MV-4-11 (cell line): Measurements from ENCODE around the gene CAPN12.

ENCODE experiments used
- DNase-seq: peaks from one replicate; lab custom pipeline; 2025; lab: John Stamatoyannopoulos, UW

CAPN12 gene

DNA sequence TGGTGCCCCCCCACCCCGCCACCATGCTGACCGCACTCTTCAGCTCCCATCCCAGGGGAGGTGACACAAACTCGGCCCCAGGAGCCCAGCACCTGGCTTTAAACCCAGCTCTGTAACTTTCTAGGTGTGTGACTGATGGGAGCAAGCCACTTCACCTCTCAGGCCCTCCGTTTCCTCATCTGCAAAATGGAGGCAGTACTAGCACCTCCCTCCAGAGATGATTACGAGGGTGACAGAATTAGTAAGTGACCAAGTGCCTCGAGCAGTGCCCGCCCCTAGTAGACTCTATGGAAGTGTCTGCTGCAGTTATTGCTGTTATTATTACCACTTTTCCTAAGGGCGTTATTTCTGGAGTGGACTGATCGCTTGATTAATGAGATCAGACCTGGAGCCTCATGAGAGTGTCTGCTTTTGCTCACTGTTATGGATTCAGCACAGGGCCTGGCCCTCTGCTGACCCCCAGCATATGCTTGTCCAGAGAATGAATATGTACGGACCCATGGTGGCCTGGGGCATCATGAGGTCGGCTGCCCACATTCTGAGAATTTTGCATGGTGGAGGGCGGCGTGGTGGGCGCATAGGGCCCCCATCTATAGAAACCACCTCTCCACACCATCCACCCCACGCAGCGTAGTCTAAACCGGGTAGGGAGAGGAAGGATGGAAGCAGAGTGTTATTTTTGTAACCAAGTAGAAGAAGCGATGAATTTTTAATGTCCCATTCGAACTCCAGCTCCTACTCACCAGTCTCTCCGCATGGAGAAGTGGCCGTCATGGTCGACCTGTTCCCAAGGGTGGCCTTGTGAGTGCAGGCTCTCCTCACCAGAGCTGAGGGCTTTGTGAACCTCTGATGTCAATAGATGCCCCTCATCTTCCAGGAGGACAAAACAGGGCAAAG is 48.2 kb downstream of the CAPN12 start:
- DNase-seq, result no peak

DNA sequence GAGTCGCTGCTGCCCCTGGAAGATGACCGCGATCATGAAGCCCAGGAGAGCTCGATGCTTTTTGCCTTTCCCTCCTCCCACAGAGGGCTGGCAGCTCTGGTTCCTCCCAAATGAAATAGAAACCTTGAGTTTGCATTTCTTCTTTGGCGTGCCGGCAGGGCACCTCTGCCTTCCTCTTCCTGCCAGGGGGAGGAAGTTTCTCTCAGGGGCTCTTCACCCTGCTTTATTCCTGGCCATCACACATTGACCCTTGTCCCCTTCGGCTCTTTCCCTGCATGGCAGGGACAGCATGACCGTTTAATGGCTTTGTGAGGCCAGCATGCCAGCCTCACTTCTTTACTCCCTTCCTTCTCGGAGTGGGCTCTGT is 49.0 kb downstream of the CAPN12 start:
- peak; percentile 54 for DNase-seq

DNA sequence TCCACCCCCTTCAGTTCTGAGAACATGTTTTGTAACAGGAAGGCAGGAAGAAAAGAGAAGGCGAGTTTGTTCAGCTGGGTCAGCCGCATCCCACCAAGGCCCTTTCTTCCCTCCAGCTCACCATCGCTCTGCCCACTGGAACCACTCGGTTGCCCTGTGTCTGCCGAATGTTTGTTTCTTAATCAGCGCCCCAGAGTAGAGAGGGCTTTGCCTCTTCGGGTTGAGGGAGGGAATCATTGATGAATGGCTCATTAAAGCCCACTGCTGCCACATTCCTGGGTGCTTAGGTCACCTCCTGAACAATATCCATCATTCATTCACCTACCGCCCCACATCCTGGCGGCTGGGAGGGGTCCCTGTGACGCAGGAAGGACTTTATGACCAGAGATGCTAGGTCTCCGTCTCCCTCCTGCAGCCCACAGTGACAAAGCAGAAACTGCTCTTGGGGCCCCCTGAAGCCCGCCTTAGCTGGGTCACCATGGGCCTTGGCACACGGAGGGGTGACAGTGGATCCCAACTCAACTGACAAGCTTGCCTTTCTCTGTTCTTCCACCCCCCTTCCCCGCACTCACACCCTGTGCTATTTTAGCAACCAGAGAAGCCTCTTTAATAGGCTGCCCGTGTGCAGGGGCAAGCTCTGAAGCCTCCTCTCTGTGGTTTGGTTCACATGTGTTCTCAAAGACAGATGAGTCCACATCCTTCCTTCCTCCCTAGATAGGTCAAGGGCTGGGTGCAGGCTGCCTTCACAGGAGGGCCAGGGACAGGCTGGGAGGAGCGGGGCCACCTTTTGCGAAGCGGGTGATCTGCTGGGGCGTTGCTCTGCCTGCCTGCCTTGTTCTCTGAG is 50.7 kb downstream of the CAPN12 start:
- DNase-seq, result peak; percentile 85

DNA sequence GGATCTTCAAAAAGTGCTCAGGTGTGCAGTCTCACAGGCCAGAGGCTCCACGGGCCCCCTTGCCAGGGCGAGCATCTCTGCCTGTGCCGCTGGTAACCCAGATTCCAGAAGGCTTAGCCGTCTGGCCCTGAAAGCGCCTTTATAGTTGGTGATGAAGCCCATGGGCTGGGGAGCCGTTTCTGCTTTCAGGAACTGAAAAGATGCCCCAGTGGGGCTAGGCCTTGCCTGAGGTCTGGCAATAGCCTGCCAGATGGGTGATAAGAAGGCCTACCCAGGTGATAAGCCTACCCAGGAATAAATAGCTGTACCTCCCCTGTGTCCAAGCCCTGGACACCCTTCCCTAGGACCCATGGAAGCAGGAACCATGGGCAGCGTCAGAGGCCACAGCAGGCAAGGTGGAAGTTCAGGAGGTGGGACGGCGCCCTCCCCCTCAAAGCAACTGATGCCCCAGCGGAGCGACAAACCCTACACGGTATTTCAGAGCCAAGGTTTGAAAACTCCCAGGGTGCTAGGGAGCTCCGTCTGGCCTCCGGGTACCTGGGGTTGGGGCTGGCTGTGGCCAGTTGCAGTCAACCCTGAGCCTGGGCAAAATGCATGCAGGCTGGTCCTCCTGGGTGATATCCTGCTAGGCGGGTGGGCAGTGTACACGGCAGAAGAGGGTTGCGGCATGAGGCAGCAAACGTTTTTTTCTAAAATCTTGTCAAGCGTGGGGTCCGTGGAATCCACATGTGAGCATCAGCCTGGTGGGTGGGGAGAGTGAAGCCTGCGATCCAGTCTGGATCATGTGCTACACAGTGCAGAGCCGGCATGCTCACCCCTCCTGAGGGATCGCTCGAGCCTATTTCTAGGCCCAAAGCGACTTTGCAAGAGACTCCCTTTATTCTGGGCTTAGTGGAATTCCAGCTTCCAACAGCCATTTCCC is 51.6 kb downstream of the CAPN12 start:
- peak; percentile 63 for DNase-seq

DNA sequence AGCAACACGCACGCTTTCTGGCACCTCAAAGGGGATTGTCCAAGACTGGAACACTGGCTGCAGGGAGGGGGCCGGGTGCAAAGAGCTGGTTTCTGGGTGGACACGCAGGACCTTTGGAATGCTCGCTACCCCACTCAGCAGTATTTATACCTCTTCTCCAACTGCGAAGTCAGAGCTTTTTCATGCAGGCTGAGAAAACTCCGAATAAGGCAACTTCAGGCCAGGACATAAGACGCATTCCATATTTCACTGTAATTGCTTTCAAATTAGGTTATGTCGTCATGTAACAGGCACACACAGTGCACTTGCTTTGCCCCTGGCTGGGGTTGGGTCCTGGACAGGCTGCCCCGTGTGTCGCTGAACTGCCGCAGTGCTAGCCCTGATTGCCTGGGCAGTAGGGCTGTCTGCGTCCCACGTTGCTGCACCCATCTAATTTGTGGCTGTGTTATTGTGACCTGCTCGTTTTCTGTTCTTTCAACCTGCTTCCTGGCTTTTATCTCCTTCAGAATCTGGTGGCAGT is 52.3 kb downstream of the CAPN12 start:
- DNase-seq, result no peak

DNA sequence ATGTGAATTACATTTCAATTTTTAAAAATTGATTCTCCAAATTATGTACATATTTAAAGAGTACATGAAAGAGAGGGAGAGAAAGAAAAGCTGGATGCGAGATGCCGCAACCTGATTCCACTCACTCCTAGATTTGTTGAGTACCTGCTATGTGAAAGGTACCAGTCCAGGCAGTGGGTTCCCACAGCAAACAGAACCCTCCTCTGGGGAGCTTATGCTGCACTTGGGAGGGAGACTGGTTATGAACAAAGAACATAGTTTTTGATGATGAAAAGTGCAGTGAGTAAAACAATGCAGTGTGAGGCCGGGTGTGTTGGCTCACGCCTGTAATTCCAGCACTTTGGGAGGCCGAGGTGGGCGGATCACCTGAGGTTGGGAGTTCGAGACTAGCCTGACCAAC is 53.4 kb downstream of the CAPN12 start:
- no peak for DNase-seq

DNA sequence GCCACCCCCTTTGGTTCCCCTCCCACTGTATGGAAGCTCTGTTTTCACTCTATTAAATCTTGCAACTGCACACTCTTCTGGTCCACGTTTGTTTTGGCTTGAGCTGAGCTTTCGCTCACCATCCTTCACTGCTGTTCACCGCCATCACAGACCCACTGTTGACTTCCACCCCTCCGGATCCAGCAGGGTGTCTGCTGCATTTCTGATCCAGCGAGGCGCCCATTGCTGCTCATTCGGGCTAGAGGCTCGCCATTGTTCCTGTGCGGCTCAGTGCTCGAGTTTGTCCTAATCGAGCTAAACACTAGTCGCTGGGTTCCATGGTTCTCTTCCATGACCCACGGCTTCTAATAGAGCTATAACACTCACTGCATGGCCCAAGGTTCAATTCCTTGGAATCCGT is 54.1 kb downstream of the CAPN12 start:
- no peak for DNase-seq

DNA sequence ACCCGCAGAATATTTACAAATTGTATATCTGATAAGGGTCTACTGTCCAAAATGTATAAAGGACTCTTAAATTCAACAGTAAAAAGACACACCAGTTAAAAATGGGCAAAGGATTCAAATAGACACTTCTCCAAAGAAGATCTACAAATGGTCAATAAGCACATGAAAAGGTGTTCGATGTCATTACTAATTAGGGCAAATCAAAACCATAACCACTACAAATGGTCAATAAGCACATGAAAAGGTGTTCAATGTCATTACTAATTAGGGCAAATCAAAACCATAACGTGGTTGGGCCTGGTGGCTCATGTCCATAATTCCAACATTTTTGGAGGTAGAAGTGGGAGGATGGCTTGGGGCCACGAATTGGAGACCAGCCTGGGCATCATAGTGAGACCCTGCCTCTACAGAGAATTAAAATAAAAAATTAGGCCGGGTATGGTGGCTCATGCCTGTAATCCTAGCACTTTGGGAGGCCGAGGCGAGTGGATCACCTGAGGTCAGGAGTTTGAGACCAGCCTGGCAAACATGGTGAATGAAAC is 56.4 kb downstream of the CAPN12 start:
- DNase-seq, result no peak

DNA sequence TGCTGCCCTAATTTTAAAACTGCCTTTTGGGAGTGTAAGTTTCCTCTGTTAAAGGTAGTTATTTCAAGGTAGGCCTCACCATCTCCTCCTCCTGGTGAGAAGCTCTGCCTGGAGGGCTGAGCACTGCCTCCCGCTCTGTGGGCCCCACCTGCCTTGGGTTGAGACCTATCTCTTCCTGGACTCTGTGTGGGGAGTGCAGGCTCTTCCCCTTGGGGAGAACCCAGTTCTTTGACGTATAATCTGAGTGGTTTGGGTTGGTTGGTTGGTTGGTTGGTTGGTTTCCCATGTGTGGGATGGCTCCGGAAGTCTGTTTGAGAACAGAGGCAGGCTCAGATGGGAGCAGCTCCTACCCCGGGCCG is 57.8 kb downstream of the CAPN12 start:
- DNase-seq, result no peak

DNA sequence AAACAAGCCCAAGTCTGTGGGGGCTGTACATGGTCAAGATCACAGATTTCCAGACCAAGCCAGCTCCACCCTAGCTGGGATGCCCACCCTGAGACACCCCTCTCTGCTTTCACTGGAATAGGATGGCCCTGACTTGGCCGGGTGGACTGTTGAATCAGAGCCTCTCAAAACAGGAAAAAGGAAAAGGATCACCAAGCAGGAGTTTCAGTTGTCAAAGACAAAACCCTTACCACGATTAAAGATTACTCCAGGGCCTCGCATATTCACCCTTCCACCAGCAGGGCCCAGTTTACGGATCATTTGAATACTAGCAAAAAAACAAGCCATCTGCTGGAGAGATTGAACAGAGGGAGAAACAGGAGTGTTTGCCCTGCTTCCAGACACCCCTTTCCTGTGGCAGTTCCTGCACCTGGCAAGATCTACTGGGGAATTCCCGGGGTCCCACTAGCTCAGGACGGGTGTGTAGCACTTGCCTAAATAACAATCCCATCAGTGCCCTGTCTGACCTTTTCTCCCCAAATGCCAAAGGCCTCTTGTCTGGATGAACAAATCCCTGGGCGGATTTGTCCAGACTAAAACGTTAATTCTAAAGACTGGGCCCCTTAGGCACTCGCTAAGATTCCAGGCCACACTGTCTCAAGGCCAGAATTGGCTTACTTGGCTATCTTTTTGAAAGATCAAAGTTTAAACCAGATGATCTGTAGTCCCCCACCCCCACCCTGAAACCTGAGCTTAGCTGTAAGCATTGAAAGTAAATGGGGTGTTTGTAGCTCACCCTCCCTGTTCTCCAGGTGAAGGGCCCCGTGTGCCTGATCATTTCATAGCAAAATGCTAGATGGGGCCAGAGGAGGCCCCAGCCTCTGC is 58.4 kb downstream of the CAPN12 start:
- peak; percentile 58 for DNase-seq

DNA sequence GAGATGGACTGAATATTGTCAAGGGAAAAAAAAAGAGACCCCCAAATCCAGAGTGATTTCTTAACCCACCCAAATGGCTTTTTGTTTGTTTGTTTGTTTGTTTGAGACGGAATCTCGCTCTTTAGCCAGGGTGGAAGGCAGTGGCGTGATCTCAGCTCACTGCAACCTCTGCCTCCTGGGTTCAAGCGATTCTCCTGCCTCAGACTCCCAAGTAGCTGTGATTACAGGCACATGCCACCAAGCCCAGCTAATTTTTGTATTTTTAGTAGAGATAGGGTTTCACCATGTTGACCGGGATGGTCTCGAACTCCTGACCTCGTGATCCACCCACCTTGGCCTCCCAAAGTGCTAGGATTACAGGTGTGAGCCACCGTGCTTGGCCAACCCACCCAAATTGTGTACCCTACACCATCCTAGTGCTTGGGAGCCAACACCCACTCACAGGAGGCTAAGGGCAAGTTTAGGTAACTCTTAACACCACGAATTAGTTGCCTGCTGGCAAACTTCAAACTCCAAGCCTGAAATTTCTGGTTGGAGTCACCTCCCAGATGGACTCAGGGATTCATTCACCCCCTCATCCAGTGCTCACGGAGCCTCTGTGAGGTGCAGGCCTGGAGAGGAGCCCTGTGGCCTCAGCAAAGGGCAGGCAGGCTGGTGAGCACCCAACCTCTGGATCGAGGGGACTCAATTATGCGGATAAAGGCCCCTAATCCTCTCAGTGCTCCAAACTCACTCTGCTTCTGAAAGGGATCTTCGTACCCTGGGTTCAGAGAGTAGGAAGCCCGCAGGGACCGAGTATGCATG is 59.2 kb downstream of the CAPN12 start:
- DNase-seq, result no peak

DNA sequence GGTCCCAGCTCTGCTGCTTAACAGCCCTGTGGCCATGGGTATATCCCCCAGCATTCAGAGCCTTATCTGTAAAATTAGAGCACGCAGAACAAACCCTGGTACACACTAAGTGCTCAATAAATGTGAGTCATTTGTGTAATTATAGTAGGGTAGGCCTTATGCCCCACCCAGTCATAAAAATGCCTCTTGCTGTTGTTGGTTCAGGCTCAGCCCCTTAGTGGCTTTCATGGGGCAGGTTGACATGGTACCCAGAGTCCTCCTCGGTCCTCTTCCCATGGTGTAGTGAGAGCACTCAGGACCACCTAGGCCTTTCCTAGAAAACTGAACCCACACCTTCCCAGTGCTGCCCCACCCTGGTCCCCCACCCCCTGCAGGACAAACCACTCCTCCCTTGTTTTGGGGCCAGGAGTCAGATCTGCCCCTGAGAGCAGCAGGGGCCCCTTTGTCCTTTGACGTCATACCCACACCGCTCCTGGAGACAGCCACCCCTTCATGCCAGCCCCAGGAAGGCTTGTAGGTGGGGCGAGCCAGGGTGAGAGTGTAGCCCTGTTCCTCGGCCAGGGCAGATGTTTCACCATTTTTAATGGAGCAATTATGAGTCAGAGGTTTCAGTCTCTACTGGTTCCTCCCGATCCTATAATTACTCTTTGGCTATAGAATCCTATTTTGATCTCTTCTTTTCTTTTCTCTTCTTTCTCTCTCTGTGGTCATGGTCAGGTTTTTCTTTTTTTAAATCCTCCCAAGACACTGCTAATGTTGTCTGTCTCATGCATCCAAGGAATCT is 60.0 kb downstream of the CAPN12 start:
- DNase-seq, result peak; percentile 93

DNA sequence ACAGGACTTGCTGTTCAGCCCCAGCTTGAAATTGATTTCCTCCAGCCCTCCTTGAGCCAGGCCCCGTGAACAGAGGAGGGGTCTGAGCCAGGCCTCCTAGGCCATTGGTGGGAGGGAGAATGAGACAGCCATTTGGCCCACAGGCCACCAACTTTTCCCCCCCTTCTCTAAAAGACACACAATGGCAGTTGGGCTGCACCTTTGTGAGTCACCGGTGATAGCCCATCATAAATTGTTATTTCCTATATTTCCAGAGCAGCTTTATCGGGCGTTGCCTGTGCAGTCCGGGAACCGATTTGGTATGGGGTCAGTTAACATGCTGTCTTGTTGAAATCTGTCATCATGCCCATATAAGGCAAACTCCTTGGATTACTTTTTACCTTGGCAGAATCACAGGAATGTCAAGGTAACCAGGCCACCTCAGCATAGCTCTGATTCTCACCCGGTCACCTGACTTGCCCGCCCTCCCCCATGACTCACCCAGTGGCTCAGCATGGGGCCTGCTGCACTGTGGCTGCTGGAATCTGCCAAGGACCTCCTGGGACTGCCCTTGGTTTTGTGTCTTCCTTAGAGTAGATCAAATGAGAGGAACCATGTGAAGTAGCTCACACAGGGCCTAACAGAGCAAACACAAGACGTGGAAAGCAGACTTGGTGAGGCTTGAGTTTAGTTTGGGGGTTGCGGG is 60.7 kb downstream of the CAPN12 start:
- peak; percentile 89 for DNase-seq

DNA sequence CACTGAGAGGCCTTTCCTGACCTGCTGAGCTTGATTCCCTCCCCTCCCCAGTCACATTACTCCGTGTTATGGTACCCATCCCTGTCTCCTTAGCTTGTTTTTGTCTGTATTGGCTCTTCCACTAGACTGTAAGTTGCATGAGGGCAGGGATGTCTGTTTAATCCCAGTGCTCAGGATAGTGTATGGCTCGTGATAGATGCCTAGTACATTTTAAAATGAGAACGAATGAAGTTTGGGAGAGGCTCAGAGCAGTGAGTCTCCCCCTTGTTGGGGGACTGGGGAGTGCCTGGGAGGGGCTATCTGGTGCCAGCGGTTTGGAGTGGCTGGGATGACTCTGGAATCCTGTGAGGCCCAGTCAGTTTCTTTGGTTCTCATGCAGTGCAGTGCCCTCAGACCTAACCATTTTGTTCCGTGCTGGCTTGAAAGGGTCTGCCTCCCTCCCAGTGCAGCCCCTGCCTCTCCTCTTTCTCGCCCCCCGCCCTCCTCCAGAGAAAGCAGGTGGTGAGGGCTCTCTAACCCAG is 61.3 kb downstream of the CAPN12 start:
- no peak for DNase-seq

DNA sequence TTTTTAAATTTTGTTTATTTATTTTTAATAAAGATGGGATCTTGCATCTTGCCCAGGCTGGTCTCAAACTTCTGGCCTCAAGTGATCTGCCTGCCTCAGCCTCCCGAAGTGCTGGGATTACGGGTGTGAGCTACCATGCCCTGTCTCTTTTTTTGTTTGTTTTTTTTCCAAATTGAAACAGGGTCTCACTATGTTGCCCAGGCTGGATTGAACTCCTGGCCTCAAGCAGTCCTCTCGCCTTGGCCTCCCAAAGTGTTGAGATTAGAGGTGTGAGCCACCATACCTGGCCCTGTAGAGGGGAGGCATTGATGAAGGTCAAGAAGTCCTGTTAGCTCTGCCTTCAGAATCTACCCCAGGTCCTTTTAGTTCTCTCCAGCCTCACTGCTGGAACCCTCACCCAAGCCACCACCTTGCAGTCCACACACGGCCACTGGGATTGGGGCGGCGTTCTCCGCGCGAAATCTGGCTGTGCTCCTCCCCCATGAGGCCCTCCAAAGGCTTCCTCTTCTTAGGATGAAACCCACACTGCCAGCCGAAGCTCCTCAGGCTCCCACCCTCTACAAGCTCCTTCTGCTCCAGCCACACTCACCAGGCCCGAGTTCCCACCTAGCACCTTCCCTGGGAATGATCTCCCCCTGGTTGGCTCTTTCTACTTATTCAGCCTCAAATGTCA is 61.9 kb downstream of the CAPN12 start:
- no peak for DNase-seq
